NCI-H1436 (cell line): ENCODE results near the gene SKOR1.

Experiments used
- DNase-seq: peaks from one replicate; lab custom pipeline; 2025; lab: John Stamatoyannopoulos, UW

The SKOR1 gene

DNA sequence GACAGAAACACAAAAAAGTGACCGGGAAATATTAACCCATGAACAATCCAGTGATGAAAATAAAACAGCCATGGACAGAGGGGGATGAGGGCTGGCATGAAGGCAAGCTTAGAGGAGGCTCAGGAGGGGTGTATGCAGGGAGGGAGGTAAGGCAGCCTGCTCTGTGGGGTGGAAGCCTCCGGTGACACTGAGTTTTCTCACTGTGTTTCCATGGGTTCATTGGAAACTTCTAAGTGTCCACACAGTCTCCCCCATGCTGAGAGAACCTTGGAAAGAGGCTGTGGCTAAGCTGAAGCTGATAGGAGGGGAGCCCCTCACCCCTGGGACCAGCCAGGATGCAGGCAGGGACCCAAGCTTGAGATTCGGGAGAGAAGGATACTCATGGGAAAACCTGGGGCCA lies 6.8 kb upstream of the SKOR1 start:
- no peak for DNase-seq

DNA sequence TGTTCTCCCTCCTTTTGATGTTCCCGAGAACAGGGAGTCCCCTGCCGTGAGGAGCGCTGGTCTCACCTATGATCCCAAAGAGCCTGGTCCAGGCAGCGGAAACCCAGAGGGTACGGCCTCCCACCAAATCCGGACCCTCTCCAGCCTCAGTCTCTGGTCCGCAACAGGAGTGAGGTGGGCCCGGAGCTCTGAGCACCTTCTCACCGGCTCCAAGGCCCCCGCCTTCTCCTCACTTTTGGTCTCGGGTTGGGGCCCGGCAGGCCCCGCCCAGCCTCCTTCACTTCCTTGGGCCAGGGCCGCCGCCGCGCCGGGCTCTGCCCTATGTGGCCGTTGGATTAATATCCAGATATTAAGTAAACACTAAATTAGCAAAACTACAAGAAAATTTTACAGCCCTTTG lies 5.7 kb upstream of the SKOR1 start:
- no peak for DNase-seq

DNA sequence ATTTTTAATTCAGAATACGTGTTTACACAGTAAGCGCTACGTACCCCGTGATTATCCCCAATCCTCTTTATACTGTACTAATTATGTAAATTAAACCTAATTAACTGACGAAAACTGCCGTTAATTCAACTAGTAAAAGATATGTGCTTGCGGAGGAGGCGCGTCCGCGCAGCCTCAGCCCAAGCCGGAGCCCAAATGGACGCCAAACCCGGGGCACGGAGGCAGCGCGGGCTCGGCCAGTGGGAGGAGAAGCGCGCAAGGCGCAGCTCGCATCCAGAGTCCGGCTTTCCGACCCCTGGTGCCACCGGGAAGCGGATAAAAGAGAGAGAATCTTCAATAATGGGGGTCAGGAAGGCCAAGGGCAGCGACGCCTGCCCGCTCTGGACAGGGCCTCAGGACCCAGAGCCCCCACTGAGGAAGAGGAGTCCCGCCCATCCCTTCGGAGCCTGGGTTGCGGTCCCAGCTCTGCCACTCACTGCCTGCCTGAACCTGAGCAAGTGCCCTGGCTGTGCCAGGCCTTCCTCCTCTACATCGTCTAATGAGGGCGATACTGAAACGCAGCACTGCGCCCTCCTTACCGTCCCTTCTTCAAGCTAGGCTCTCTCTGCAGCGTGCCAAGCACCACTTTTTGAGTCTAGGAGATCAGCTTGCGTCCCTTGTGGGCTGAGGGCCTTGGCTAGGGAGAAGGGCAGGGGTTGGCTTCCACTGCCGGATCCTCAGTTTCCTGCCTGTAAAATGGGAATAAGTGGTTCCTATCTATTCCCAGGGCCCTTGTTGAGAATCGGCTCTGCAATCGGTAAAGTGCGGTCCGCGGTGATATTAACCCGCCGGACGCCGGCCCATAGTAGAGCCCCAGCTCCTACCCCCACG lies 5.0 kb upstream of the SKOR1 start:
- no peak for DNase-seq

DNA sequence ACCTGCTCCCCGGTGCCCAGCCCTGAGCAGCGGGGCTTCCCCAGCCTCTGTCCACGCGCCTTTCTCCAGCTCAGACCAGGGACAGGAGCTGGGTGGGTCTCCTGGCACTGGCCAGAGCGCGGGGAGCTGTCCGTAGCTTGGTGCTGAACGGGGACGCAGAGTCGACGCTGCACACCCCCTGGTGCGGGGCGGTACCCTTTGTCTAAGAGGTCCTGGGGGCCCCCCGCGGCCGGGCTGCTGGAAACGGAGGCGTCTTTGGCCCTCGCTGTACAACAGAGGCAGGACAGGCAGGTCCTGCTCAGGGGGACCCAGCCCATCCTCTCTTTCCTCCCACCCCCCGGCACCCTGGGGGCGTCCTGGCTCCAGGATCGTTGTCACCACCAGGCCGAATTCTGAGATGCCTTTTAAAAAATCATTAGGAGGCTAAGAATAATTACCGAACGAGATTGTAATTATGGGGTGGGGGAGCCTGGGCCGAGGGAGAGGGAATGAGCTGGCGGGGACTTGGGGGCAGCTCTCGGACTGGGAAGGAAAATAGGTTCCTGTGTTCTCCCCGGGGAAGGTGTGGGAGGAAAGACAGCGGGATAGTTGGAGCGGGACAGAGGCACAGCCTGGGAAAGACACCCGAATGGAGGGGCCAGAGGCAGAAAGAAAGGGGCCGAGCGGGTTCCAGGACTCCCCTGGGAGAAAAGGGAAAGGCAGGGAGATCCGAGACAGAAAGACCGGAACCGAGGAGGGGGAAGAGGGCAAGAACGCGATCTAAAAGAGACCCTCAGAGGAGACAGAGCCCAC lies 4.1 kb upstream of the SKOR1 start:
- no peak for DNase-seq

DNA sequence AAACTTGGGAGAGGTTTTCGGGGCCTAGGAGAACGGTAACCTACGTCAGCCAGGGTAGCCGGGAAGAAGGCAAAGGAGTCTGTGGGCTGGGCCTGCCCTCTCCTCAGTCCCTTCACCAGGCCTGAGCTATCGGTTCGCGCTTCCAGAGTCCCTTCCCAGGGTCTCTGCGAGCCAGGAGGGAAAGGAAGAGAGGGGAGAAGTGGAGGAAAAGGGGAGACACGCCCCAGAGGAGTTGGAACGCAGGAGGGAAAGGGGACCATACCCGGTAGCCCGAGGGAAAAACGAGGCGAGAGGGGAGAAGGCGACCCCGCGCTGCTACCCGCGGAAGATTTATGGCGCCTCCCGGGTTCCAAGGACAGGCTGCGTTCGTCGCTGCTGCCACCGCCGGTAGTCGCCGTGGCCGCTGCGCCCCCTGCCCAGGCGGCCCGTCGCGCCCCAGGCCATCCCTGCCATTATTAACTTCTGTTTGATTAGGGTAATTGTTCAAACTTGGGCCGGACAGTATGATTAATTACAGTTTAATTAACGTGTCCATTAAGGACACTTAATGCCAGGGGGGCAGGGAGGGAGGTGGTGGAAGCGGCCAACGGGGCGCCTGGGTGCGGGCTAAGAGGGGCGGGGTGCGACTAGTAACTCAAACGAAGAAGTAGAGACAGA lies 3.4 kb upstream of the SKOR1 start:
- no peak for DNase-seq

DNA sequence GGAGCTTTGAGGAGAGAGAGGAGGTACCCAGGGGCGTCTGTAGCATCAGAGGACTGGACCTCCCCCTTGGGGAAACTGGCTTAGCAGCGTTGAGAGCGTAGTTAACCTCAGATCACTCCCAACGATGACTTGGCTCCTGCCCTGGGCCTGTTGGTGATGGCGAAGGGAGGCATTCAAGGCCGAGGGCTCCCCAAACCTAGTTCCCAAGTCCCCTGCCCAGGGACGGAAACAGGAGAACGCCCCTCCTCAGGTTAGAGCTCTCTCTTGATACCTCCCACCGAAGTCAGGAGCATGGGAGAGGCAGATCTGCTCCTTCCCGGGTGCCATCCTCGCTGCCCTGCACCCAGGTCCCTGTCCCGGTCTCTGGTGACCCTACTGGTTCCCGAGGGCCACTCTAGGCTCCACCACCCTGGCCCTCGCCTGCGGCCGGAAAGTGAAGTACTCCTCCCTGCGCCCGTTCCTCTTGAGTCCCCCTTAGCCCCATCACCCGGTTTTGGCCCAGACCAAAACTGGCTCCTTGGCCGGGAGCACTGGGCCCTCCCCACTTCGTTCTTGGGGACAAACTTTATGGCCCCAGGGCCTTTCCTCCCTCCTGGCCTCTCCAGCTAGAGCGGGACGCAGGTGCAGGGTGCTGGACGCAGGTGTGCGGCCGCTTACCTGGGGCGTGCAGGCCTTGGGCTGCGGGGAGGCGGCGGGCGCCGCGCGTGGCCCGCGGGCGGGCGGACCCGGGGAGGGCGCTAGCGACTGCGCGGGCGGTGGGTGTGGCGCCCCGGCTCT lies 2.6 kb upstream of the SKOR1 start:
- no peak for DNase-seq

DNA sequence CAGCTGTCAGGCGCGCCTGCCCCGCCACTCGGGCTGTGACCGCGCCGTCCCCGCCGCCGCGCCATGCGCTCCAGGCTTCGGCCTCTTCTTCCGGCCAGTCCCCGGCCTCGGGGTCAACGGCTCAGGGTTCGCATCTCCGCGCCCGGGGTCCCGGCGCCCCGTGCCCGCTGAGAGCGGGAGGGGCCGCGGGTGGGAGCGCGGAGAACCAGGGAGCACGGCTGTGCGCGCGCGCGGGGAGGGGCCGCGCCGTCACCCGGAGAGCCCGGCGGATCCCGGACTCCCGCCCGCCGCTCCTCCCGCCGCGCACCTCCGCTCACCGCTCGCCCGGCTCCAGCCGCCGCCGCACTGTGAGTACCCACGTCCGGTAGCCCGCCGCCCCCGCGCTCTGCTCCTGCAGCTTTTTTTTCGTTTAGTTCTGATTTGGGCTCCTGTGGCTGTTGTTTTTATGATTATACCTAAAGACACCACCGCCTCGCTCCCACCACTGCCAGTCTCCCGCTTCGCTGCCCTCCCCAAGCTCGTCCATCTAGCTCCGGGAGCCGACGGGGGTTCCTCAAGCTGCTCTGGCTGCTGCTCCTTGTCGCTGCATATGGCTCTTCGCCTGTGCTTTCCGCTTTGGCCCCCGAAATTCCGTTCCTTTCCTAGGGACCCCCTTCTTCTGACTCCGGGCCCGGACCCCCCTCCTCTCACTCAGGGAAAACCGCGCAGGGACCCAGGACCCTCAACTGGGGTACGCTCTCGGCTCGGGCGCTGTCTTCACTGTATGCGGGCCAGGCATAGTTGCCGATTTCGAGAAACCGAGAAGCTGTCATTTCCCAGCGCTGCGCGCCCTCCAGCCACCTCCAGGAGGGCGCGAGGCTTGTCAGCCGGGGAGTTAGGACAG lies 1.8 kb upstream of the SKOR1 start:
- no peak for DNase-seq

DNA sequence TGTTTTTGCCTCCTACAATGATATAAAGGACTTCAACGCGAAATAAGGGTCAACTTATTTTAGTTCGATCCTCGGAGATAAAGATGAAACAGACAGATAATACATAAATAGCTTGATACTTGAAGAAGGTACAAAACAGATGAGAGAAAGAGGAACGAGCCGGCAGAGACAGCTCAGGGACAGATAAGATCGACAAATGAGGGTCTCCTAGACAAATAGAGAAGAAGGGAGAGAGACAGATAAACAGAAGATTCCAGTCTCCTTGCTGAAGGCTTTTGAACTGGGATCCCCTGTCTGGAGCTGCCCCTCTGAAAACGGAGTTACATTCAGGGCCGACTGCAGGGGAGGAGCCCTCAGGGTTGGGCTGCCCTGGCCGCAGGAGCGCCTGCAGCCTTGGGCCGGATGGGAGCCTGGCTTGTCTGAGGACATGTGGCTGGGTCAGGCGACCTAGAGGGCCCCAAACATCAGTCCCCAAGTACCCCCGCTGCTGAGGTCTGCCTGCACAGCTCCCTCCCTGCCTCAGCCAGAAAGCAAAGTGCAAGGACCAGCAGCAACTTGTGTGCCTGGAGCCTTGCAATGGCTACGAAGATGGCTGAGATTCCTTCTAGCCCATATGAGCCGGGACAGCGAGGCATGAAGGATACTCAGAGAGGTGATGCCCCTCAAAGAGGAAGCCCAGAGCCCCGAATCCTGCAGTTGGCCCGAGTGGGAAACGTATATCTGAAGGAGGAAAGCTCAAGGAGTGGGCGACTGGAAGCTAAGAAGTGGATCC lies 926 bp upstream of the SKOR1 start:
- DNase-seq = no peak

DNA sequence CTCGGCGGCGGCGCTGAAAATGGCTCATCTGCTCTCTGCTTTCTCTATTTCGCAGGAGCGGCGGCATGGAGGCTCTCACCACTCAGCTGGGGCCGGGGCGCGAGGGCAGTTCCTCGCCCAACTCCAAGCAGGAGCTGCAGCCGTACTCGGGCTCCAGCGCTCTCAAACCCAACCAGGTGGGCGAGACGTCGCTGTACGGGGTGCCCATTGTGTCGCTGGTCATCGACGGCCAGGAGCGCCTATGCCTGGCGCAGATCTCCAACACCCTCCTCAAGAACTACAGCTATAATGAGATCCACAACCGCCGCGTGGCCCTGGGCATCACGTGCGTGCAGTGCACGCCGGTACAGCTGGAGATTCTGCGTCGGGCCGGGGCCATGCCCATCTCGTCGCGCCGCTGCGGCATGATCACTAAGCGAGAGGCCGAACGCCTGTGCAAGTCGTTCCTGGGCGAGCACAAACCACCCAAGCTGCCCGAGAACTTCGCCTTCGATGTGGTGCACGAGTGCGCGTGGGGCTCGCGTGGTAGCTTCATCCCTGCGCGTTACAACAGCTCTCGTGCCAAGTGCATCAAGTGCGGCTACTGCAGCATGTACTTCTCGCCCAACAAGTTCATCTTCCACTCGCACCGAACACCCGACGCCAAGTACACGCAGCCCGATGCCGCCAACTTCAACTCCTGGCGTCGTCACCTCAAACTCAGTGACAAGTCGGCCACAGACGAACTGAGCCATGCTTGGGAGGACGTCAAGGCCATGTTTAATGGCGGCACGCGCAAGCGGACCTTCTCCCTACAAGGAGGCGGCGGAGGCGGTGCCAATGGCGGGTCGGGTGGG lies 790 bp downstream of the SKOR1 start:
- DNase-seq = no peak

DNA sequence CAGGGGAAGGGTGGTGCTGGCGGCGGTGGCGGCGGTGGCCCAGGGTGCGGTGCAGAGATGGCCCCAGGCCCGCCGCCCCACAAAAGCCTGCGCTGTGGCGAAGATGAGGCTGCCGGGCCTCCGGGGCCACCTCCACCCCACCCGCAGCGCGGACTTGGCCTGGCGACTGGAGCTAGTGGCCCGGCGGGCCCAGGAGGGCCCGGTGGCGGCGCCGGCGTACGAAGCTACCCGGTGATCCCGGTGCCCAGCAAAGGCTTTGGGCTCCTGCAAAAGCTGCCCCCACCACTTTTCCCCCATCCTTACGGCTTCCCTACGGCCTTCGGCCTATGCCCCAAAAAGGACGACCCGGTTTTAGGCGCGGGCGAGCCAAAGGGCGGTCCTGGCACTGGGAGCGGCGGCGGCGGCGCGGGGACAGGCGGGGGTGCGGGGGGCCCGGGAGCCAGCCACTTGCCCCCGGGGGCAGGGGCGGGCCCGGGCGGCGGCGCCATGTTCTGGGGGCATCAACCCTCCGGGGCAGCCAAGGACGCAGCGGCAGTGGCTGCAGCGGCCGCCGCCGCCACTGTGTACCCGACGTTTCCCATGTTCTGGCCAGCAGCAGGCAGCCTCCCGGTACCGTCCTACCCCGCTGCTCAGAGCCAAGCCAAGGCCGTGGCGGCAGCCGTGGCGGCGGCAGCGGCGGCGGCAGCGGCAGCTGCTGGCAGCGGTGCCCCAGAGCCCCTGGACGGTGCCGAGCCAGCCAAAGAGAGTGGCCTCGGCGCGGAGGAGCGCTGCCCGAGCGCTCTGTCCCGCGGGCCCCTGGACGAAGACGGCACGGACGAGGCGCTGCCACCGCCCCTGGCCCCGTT lies 1.6 kb downstream of the SKOR1 start:
- no peak for DNase-seq

DNA sequence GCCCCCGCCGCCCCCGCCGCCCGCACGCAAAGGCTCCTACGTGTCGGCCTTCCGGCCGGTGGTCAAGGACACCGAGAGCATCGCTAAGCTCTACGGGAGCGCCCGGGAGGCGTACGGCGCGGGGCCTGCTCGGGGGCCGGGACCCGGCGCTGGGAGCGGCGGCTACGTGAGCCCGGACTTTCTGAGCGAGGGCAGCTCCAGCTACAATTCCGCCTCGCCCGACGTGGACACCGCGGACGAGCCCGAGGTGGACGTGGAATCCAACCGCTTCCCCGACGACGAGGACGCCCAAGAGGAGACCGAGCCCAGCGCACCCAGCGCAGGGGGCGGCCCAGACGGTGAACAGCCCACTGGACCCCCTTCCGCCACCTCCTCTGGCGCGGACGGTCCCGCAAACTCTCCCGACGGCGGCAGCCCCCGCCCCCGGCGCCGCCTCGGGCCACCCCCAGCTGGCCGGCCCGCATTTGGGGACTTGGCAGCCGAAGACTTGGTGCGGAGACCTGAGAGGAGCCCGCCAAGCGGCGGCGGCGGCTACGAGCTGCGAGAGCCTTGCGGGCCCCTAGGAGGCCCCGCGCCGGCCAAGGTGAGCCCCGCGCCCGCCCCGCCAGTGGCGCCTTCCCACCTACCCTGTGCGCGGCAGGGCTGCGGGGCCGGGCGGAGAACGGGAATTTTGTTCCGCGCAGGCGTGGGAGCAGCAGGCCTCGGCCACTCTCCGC lies 2.4 kb downstream of the SKOR1 start:
- no peak for DNase-seq

DNA sequence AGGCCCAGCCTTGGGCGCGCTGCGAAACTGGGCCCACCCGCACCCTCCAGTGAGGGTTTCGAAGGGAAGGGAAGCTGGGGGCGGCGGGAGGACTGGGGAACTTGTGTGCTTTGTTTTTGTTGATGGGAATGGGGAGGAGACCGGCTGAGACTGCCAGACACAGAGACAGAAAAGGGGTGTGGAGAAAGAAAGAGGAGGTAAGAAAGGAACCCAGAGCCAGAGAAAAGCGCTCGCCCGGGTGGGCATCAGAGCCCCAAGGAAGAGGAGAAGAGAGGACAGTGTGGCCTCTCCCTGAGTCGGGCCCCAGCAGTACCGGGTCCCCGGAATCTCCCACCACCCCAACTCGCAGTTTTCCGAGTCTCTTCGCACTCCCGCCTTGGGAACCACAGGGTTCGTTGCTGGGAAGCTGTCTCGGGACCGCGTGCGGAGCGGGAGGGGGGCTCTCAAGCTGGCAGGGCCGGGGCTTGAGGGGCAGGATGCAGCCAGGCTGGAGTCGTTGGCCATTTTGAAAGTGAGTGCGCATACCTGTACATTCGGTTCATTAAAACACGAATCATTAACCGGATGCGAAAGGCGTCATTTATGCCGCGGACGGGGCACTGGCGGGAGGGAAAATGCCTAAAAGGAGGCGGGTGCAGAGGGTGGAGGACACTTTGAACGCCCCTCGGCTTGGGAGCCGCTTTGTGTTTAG lies 3.1 kb downstream of the SKOR1 start:
- DNase-seq = no peak

DNA sequence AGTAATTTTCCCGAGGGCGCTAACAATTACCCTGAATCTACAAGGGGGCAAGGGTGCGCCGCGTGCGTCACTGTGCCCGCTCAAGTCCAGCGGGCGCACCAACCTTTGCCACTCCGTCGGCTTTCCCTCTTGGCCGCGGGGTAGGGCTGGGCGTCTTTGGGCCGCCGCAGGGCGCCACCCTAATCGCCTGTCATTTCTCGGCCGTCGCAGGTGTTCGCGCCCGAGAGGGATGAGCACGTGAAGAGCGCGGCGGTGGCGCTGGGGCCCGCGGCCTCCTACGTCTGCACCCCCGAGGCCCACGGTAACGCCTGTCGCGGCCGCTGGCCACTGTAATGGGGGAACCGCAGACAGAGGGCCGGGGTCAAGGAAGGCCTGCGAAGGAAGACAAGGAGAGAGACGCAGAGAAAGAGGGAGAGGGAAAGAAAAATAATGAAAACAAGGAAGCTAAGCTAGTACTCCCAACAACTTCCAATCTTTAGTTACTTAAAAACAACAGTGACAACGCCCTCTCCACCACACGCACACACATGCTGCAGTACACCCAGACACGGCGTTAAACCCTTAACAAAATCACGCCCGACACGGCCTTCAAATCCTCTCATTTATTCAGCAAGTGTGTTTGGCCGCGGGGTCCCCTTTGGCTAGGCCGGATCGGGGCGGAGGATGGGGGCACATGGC lies 3.8 kb downstream of the SKOR1 start:
- DNase-seq = no peak

DNA sequence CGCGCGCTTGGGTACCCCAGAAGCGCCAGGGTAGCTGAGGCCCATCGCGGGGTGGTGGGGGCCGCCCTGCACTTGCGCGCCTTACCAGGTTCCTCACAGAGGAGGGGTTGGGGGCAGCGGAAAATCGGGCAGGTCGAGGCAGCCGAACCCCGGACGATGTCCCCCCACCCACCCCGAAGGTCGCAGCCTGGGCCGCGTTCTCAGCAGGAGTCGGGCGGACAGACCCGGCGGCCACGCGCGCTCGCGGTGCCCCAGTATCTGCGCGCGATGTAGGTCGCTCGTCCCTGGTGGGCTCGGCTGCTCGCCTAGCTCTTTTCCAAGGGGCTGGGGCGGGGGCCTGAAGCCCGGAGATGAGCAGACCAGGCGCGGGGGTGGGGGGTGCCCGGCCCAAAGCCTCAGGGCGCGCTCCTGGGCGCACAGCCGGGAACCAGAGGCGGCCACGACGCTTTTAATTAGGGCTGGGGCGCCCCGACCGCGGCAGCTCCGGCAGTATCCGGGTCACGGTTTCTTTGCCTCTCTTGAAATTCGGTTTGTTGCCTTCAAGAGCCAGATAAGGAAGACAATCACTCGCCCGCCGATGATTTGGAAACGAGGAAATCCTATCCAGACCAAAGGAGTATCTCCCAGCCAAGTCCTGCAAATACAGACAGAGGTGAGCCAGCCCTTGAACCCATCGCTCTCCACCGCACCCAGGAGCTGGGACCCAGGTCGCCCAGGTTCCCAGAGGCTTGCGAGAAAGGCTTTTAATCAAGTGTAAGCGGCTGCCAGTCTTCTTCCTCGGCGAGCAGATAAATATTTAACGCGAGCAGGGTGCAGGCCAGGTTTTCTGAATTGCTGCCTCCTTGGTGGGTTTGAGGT lies 4.6 kb downstream of the SKOR1 start:
- DNase-seq = no peak

DNA sequence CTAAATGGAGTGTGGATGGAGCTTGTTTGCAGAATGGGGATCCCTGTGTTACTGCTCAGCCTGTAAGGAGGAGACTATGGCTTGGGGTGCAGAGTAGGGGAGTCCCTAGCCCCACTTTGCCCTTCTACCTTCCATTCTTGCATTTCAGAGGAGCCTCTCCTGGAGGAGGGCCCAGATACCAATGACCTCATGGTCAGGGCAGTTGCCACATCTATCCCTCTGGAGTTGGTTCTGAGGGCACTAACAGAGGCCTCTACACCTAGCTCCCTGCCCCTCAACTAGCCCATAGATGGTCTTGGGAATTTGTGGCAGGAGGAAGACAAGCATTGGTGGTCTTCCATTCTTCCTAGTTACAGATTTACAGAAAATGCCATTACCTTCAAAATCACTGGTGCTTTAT lies 6.1 kb downstream of the SKOR1 start:
- no peak for DNase-seq
